ENCODE data around the gene USP20. TPM values are rescaled to one million over a fixed set of nuclear protein-coding genes. Genes with fewer than 3 reads are reported as not detected.

Gene USP20
- total RNA-seq, 1 experiment from 2014 or later = 16.8 TPM

GRCh38 chr9:129878291-129878690 is 43.0 kb downstream of the USP20 start:
- H3K27ac ChIP-seq (ENCODE audit: low read depth, low read length) = no peak overlapping the region
- H3K4me3 ChIP-seq (replicated peaks in 1 of 2; ENCODE audit: low read depth in 1 of 2, low read length in 2 of 2) = no peak overlapping the region
- H3K79me2 ChIP-seq (ENCODE audit: insufficient read depth, low read length) = no peaks in the 10 kb centered on the region
- ChIA-PET CTCF (no interaction called here), POLR2A (no interaction called here), RAD21 (ENCODE audit: low non-redundant PET in 1 of 2, low total read pairs in 2 of 2, uncharacterized antibody in 2 of 2, unreplicated experiment in 2 of 2) (no interaction called here)
- no peak overlapping the region for H3K9ac ChIP-seq (ENCODE audit: low read length)
- no peaks in the 10 kb centered on the region for H3K9me2 ChIP-seq (ENCODE audit: insufficient read depth)
- no peaks in the 10 kb centered on the region for H3K27me3 ChIP-seq (ENCODE audit: insufficient read depth, low read length)
- no TSS peak for BruUV-seq (replicated peaks)
- H3K36me3 ChIP-seq (ENCODE audit: control insufficient read depth in 1 of 2, insufficient read depth in 2 of 2, low read length in 2 of 2) = no peaks in the 10 kb centered on the region
- no peaks in the 10 kb centered on the region for H3K9me3 ChIP-seq (ENCODE audit: control insufficient read depth in 1 of 2, insufficient read depth in 1 of 2, low read depth in 1 of 2, low read length in 2 of 2)
- no peaks in the 10 kb centered on the region for H3K4me1 ChIP-seq (ENCODE audit: control insufficient read depth in 1 of 2, insufficient read depth in 2 of 2, low read length in 2 of 2)
- DNase-seq (ENCODE audit: low read depth, low spot score) (no peak), ATAC-seq (no peak)
- TF ChIP-seq ATF3 (IDR thresholded peaks at IDR 0.05) (no peak), RAD21 (IDR thresholded peaks at IDR 0.05; ENCODE audit: low read depth) (no peak), CTCF (IDR thresholded peaks at IDR 0.05 in 2 of 3, conservative IDR thresholded peaks at IDR 0.05 in 1 of 3; ENCODE audit: borderline replicate concordance in 1 of 3, insufficient read depth in 1 of 3, low read depth in 2 of 3, low read length in 2 of 3) (no peak), EZH2phosphoT487 (IDR thresholded peaks at IDR 0.05; ENCODE audit: borderline replicate concordance) (no peak), SP1 (IDR thresholded peaks at IDR 0.05; ENCODE audit: low read depth) (no peak), EZH2 (IDR thresholded peaks at IDR 0.05) (no peak), ZNF274 (IDR thresholded peaks at IDR 0.05; ENCODE audit: low read depth, low read length) (no peak), YY1 (IDR thresholded peaks at IDR 0.05; ENCODE audit: extremely low read depth, insufficient replicate concordance, low read depth, low read length) (no peak)
- intact Hi-C loops (cut with micrococcal nuclease) = no loop called here
- H4K20me1 ChIP-seq (ENCODE audit: insufficient read depth) = no peaks in the 10 kb centered on the region
- H2AFZ ChIP-seq (ENCODE audit: low read depth, low read length, poor library complexity, severe bottlenecking) = no peak overlapping the region
- H3K4me2 ChIP-seq (ENCODE audit: low read length) = no peak overlapping the region

Measured in HCT116 (cell line).